ENCODE results near the gene NUTM1. TPM values are rescaled to one million over a fixed set of nuclear protein-coding genes. Genes with fewer than 3 reads are reported as not detected.

NUTM1 gene, protein sequence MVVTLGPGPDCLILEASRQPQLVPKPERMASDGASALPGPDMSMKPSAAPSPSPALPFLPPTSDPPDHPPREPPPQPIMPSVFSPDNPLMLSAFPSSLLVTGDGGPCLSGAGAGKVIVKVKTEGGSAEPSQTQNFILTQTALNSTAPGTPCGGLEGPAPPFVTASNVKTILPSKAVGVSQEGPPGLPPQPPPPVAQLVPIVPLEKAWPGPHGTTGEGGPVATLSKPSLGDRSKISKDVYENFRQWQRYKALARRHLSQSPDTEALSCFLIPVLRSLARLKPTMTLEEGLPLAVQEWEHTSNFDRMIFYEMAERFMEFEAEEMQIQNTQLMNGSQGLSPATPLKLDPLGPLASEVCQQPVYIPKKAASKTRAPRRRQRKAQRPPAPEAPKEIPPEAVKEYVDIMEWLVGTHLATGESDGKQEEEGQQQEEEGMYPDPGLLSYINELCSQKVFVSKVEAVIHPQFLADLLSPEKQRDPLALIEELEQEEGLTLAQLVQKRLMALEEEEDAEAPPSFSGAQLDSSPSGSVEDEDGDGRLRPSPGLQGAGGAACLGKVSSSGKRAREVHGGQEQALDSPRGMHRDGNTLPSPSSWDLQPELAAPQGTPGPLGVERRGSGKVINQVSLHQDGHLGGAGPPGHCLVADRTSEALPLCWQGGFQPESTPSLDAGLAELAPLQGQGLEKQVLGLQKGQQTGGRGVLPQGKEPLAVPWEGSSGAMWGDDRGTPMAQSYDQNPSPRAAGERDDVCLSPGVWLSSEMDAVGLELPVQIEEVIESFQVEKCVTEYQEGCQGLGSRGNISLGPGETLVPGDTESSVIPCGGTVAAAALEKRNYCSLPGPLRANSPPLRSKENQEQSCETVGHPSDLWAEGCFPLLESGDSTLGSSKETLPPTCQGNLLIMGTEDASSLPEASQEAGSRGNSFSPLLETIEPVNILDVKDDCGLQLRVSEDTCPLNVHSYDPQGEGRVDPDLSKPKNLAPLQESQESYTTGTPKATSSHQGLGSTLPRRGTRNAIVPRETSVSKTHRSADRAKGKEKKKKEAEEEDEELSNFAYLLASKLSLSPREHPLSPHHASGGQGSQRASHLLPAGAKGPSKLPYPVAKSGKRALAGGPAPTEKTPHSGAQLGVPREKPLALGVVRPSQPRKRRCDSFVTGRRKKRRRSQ
- not detected for total RNA-seq
- long read RNA-seq, partial matches to known transcripts = 0 of 2 reads
- long read RNA-seq, other reads (novel, unspliced or antisense) = 2 of 2 reads

DNA sequence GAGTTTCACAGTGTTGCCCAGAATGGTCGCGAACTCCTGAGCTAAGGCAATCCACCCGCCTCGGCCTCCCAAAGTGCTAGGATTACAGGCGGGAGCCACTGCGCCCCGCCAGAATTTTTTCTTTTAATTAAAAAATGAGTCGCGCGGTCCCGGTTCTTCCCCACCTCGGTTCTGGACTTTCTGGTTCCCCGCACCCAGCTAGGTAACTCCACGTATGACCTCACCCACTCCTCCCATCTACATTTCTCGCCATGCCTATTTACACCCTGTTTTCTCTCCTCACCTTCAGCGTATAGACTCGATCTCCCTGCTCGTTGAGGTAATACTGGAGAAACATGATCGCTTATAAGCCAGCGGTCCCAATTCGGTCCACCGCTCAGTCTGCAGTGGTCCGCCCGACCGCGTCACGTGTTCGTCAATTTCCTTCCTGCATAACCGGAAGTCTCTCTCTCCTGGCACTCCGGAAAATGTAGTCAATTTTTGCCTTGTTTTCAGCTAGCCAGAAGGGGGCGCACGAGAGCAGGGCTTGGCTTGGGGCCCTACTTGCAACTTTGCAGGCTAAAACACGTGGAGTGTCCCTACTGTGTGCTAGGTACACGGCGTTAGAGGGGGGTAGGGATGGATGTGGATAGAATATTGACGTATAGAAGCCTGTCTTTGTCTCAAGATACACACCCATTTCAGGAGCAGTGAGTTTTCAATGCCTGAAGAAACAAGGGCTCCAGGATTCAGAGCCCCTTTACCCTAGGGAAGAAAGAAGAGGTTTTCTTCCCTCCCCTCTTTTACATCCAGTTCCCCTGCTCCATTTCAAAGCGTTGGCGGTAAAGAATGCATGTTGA lies at the start of gene NUTM1, which contains the start of gene NOP10:
Gene NUTM1 (plus strand): TSS at position 579 of the 839 bp plus-strand sequence. CDS start 382 bp downstream, outside the sequence.
Gene NOP10 (minus strand): TSS at position 400 of the 839 bp plus-strand sequence. CDS start 63 bp downstream, at position 337.
- peak; percentile 94 for ATAC-seq
- DNase-seq = peak; percentile 90 to 91
- intact Hi-C loops (cut with DNase I, micrococcal nuclease) = no loop called here

DNA sequence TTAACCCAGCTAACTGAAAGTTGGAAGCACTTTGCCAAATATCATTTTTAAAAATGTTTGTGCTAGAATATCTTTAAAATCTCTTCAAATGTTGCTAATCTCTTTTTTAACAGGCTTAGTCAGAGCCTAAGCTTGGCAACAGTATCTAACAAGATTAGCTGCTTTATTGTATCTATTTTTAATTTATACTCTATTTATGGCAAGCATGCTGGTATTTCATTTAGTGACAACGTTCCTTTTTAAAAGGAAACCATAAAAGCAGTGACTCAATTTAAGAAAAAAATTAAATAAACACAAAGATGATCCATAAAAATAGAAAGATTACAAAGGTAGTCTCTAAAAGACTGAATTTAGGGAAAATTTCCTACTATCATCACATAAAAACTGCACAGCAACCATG lies 46.1 kb upstream of the NUTM1 start:
- ATAC-seq (no peak), DNase-seq (no peak)
- intact Hi-C loops (cut with DNase I, micrococcal nuclease) = no loop called here

DNA sequence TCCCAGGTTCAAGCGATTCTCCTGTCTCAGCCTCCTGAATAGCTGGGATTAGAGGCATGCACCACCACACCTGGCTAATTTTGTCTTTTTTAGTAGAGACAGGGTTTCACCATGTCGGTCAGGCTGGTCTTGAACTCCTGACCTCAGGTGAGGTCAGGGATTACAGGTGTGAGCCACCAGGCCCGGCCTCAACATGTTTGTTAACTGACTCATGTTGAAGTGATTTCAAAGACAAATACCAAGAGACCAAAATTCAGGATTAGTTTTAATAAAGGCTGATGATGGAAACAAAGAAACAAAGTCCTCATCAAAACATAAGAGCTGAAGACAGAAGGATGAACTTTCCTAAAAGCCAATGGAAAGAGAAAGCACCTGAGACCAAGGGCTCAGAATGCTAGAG lies 42.1 kb upstream of the NUTM1 start:
- DNase-seq (no peak), ATAC-seq (no peak)
- intact Hi-C loops (cut with DNase I, micrococcal nuclease) = no loop called here

DNA sequence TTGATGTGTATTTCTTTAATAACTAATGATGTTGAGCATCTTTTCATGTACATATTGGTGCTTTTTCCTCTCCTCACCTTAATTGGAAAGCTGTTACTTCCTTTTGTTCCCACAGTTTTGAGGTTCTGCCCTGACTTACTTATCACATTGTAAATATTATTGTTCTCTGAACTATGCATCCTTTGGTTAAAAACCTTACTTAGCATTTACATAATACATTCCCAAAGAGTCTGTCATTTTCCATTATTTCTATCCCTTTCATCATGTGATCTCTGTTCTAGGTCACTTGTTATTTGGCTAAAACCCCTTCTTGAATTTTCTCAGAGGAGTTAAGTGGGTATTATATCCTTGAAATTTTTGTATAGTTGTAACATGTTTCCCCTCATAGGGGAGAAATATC lies 38.5 kb upstream of the NUTM1 start:
- ATAC-seq = no peak
- no peak for DNase-seq
- intact Hi-C loops (cut with DNase I, micrococcal nuclease) = no loop called here

DNA sequence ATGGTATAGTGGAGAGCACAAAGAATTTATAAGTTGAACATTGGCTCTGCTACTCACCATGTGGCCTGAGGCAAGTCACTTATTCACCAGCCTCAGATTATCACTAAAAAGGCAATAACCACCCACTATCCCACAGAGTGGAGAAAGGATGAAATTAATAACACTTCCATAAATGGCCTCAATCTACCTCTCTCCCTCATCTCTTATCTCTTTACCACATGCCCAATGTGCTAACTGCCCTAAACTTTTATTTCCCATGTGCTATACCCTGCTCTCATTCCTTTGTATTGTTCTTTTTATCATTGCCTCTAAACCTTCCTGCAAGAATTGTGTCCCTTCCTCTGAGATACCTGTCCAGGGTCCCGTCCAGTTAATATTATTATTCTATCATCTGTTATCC lies 31.6 kb upstream of the NUTM1 start:
- no peak for ATAC-seq
- no peak for DNase-seq
- intact Hi-C loops (cut with DNase I, micrococcal nuclease) = no loop called here

DNA sequence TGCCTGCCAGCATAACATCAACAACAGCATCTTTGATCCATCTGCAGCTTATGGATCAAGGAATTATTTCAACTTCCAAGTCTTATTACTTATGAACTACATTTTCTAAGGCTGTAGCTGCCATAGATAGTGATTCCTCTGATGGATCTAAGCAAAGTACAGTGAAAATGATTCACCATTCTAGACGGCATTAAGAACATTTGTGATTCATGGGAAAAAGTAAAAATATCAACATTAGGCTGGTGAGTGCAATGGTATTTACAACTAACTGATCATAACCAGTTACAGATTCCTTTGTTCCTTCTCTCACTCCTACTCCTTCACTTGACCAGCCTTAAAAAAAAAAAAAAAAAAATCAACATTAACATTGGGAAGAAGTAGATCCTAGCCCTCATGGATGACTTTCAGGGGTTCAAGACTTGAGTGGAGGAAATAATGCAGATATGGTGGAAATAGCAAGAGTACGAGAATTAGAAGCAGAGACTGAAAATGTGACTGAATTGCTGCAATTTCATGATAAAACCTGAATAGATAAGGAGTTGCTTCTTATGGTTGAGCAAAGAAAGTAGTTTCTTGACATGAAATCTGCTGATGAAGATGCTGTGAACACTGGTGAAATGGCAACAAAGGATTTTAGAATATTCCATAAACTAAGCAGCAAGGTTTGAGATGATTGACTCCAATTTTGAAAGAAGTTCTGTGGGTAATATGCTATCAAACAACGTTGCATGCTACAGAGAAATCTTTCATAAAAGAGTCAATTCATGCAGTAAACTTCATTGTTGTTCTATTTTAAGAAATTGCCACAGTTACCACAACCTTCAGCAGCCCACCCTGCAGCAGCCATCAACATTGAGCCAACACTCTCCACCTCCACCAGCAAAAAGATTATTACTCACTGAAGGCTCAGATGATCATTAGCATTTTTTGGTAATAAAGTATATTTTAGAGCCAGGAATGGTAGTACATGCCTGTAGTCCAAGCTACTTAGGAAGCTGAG lies 28.3 kb upstream of the NUTM1 start:
- no peak for DNase-seq
- ATAC-seq = no peak
- intact Hi-C loops (cut with DNase I, micrococcal nuclease) = no loop called here

DNA sequence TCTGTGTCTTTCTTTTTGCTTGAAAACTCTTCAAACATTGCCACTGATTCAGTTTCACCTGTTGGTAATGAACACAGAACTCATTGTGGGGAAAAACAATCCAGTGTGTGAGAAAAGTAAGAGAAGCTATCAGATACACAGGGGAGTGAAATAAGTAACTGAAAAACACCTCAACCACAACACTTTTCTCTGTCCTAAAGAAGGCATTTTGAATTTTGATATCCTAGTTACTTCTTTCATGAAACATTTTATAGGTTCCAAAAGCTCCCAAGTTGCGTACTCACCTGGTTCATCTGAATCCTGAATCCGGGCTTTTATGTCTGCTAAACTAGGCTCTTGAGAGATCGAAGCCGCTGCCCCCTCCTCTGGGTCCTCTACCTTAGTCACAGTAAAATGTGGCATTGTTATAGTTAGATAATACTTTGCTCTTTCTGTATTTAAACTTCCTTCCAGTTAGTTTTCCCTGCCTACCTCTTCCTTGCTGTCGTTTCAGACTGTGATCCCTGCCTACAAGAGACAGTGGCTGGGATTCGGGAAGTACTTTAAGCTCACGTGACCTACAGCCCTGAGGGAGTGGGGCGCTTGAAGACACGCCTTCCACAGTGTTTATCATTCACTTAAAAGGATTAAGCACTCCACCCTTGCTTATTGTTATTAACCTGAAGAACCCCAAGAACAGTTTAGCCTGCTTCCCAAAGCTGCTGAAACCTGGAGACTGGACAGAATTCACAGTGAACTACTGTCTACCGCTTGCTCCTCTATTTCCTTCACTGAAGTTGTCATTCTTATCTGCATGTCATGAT lies 24.6 kb upstream of the NUTM1 start:
- peak; percentile 68 to 75 for DNase-seq
- intact Hi-C loops (cut with DNase I, micrococcal nuclease) = no loop called here
- peak; percentile 100 for ATAC-seq

DNA sequence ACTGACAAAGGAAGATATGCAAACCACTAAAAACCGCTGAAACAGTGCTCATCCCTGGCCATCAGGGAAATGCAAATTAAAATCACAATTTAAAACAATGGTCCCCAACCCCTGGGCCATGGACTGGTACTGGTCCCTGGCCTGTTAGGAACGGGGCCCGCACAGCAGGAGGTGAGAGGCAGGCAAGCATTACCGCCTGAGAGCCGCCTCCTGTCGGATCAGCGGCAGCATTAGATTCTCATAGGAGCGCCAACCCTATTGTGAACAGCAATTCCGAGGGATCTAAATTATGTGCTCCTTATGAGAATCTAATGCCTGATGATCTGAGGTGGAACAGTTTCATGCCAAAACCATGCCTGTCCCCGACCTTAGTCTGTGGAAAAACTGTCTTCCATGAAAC lies 19.9 kb upstream of the NUTM1 start:
- ATAC-seq (no peak), DNase-seq (no peak)
- intact Hi-C loops (cut with DNase I, micrococcal nuclease) = no loop called here

DNA sequence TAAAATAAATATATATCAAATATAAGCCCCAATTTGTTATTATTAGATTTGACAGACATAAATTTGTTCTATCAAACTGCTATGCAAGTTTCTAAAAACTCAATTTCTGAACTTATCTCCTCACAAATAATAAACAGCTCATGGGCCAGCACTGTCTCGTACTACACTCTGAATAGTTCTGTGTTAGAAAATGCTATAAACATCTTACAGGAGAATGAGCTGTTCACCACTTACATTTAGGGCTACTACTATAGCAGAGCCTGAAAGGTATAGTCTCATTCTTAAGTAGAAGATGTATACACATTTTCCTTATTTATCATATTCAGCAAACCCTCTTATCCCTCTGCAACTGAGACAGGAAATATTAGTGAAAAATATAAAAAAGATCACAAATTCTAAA lies 18.2 kb upstream of the NUTM1 start:
- DNase-seq = no peak
- no peak for ATAC-seq
- intact Hi-C loops (cut with DNase I, micrococcal nuclease) = no loop called here

DNA sequence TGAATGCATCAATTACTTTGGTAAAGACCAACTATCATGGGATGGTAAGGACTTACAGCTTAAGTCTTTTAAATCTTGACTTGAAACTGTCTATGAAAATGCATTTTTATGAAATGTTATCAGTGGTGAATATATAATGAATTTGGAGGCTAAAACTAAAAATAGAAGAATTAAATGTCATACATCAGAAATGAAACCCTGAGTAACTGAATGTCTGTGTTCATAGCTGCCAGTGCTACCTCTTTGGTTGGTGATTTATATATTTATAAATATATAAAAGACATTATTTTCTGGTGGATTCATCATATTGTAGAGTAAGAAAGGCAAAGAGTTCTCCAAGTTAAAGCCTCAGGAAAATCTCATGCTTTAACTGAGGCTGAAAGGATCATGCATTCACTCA lies 17.7 kb upstream of the NUTM1 start:
- intact Hi-C loops (cut with DNase I, micrococcal nuclease) = no loop called here
- no peak for DNase-seq
- no peak for ATAC-seq

DNA sequence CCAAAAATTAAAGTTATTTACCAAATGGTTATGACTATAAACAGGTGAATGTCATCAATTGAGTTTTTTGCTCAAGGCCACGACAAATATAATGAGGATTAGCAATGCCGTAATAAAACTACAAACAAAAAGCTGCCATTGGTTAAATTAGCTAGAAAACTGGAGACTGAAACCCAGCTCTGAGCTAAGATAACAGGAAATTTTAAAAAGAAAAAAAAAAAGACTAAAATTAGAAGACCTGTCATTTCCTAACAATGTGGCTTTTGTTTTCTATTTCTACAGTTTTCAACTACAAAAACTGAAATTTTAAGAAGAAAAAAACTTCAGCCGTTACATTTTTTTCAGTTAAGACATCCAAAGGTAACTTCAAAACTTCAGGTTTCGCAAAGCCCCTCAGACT lies 15.2 kb upstream of the NUTM1 start:
- ATAC-seq (no peak), DNase-seq (no peak)
- intact Hi-C loops (cut with DNase I, micrococcal nuclease) = no loop called here

DNA sequence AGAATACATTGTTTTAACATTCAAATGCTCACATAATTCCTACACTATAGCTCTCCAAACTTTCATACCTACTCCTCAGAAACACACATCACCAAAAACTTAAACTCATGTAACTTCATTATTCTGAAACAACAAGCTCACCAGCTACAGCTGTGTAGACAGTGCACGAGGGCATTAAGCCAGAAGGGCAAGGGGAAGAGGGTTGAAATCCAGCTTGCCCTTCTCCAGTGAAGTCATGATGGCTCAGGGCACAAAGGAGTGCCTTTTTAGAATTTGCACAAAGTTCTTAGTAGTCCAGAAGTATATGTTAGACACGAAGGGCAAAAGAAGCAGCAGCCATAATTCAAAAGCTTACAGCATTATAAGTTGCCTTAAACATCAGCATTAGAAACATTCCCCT lies 14.1 kb upstream of the NUTM1 start:
- ATAC-seq (no peak), DNase-seq (no peak)
- intact Hi-C loops (cut with DNase I, micrococcal nuclease) = no loop called here

DNA sequence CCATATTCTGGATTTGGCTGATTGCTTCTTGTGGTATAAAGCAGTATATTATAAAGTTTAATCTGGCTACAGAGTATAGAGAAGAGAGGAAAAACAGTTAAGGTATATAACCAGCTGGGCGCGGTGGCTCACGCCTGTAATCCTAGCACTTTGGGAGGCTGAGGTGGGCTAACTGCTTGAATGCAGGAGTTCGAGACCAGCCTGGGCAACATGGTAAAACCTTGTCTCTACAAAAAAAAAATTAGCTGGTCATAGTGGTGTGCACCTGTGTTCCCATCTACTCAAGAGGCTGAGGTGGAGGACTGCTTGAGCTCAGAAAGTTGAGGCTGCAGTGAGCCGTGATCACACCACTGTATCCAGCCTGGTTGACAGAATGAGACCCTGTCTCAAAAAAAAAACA lies 12.8 kb upstream of the NUTM1 start:
- DNase-seq (no peak), ATAC-seq (no peak)

DNA sequence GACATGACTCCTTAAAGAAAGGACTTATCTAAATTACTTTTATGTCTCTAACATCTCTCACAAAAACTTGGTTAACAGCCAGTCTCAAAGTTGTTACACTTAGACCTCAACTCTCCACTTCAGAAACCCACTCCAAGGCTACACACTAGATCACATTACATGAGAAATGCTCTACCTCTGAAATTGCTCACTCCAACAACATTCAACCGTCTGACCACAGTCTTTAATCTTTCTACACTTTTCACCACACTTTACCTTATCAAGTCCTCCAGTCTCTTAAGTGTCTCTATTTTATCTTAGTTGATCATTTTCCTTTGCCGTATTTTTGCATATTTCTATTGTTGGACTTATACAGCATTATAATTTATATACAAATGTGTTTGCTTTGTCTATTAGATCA lies 11.3 kb upstream of the NUTM1 start:
- DNase-seq = no peak
- ATAC-seq = no peak
- intact Hi-C loops (cut with DNase I, micrococcal nuclease) = no loop called here

More for the DNA sequence above, 12.8 kb upstream of the NUTM1 start:
- intact Hi-C loops (cut with DNase I, micrococcal nuclease) = no loop called here

DNA sequence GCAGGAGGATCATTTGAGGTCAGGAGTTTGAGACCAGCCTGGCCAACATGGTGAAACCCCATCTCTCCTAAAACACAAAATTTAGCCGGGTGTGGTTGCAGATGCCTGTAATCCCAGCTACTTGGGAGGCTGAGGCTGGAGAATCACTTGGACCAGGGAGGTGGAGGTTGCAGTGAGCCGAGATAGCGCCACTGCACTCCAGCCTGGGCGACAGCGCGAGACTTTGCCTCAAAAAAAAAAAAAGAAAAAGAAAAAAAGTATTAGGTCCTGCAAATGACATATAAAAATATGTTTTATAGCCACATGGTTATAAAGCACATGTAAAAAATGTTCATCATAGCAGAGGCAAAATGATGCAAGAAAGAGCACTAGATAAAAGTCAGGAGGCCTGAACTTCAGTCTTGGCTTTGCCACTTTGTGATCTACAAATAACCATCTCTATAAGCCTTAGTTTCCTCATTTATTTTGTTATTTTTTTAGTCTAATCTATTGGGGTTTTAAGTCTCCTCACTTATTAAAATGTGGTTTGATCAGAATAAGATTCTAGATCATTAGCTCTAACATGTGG lies 10.5 kb upstream of the NUTM1 start:
- ATAC-seq (no peak), DNase-seq (no peak)
- intact Hi-C loops (cut with DNase I, micrococcal nuclease) = no loop called here

DNA sequence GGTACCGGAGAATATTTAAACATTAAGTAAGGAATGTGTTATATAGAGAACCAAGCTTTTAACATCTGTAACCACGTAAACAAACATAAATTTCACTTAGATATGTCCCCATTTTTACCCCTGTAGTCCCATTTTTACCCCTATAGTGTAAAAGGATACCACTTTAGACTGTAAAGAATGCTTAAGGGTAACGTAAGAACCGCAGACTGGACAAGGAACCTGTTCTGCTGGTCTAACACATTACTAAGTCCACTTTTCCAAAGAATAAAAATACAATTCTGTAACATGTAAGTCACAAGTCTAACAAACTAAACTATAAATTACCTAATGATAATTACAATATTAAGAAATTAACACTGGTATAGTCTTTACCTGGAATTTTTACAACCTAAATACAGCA lies 8.4 kb upstream of the NUTM1 start:
- intact Hi-C loops (cut with DNase I, micrococcal nuclease) = no loop called here
- DNase-seq (no peak), ATAC-seq (no peak)

Data from left colon (tissue), 2 donors.